AG09319 (cell line): ENCODE measurements around the gene DOCK1.

Experiments
- DNase-seq: peaks from one replicate; pipeline ENCODE4 v3.0.0-alpha.2; 2010; ENCODE audit warnings: low read depth; ENCODE audit errors: extremely low read depth
- TF ChIP-seq, protein P1 (sequence below): IDR thresholded peaks from 2 replicates; pipeline ENCODE4 v1.5.1; 2011; ENCODE audit warnings: low read depth, mild to moderate bottlenecking, inconsistent platforms, low read length, moderate library complexity

The DOCK1 gene

GRCh38 chr10:127303746-127304145 is 398.5 kb downstream of the DOCK1 start:
- TF ChIP-seq, protein P1, sequence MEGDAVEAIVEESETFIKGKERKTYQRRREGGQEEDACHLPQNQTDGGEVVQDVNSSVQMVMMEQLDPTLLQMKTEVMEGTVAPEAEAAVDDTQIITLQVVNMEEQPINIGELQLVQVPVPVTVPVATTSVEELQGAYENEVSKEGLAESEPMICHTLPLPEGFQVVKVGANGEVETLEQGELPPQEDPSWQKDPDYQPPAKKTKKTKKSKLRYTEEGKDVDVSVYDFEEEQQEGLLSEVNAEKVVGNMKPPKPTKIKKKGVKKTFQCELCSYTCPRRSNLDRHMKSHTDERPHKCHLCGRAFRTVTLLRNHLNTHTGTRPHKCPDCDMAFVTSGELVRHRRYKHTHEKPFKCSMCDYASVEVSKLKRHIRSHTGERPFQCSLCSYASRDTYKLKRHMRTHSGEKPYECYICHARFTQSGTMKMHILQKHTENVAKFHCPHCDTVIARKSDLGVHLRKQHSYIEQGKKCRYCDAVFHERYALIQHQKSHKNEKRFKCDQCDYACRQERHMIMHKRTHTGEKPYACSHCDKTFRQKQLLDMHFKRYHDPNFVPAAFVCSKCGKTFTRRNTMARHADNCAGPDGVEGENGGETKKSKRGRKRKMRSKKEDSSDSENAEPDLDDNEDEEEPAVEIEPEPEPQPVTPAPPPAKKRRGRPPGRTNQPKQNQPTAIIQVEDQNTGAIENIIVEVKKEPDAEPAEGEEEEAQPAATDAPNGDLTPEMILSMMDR = no peak
- DNase-seq = no peak

DNA sequence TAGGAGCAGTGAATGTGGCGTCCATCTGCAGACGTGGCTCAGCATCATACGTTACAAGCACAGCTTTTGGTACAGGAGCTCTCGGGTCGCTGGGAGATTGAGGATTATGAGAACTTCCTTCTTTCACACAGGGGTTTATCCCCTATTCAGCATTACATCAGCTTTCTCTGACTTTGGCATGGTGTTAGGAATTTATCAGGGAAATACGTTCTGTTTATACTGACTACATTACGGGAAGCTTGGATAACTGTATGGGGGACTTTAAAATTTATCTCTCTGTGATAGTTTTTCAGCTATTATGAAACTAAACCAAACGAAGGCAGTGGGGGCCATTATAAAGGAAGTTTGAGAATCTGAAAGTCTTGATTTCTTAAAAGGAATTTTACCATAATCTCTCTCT is 401.3 kb downstream of the DOCK1 start:
- TF ChIP-seq, protein P1 = no peak
- no peak for DNase-seq

- TF ChIP-seq, protein P1 = no peak
- DNase-seq = no peak
Observed at GRCh38 chr10:127307338-127307737, 402.1 kb downstream of the DOCK1 start.

DNA sequence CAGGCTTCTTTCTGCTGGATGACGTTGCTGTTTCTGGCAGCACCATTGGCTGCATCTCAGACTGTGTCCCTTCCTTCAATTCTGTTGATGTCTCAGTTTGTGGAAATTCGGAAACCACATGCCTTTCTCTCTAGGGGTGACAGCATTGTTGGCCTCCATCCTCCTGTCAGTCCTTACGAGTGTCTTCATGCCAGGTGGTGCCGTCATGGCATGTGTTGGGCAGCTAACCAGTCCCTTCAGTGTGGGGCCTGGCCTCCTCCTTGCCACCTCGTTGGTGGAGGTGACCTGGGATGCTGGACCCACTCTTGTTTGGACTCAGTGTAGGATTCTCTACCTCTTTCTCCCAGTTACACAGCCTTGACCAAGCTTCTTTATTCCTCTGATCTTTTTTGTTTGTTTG is 402.8 kb downstream of the DOCK1 start:
- TF ChIP-seq, protein P1 = no peak
- DNase-seq = no peak

DNA sequence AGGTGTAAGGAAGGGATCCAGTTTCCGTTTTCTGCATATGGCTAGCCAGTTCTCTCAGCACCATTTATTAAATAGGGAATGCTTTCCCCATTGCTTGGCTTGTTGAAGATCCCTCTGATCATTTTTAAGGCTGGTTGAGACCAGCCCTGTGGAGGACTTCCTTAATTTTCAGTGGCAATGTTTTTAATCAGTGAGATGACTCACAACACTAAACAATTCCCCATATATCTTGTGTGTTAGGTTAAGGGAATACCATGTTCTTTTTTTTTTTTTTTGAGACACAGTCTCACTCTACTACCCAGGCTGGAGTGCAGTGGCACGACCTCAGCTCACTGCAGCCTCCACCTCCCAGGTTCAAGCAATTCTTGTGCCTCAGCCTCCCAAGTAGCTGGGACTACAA is 404.4 kb downstream of the DOCK1 start:
- DNase-seq = peak; percentile 15

DNA sequence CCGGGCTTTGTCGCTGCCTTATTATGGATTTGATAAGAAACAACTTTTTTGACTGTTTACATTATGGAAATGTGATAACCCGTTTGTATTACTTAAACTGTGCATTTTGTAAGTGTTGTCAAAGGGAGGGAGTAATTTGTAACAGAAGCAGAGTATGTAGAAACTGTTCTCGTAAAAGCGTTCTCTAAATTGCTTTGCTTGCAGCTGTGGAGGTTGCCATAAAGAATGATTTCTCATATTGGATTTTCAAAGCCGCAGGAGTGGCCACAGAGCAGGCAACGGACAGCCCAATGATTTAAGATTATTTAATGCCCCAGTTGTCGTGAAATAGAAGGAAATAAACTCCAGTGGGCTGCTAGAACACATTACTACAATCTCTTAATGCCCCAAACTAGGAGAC is 405.2 kb downstream of the DOCK1 start:
- TF ChIP-seq, protein P1 = no peak

DNA sequence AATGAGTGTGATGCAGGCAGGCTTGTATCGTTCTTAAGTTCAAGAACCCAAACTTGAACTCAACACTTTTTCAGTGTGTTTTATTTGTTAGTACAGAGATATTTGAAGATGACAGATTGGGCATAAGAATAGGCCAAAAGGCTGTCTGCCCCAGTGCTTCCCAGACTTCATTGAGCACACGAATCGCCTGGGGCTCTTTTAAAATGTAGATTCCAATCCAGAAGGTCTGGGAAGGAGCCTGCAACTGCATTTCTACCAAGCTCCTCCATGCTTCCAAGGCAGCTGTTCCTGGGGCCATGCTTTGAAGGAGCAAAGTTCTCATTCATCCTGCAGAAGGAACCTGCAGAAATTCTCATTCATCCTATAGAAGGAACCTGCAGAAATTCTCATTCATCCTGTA is 405.7 kb downstream of the DOCK1 start:
- DNase-seq = no peak
- TF ChIP-seq, protein P1 = no peak

More for the DNA sequence above, 405.2 kb downstream of the DOCK1 start:
- no peak for DNase-seq

GRCh38 chr10:127313996-127314700 is 408.9 kb downstream of the DOCK1 start:
- TF ChIP-seq, protein P1 = no peak
- no peak for DNase-seq
